ENCODE measurements around the gene MACROD1. TPM values are rescaled to one million over a fixed set of nuclear protein-coding genes. Genes with fewer than 3 reads are reported as not detected.

The MACROD1 gene
- total and polyA plus RNA-seq, 12 donors: 77.6 to 497 (median 115) TPM

DNA sequence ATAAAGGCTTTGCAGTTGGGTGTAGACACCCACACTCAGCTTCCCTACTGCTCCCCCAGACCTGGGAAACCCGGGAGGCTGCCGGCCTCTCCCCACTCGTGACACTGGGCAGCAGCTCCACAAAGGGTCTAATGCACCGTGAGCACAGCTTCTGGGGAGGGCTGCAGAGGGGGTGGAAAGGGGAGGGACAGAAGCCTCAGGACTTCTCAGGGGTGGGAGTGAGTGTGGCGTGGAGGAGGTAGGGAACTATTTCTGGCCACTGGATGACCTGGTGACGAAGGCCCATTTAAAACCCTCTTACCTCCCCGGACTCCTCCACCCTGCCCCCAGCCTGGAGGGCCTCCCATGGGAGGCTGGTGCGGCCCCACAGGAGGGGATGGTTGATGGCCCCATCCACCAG, 56.6 kb downstream of the MACROD1 start:
- H3K27ac ChIP-seq: no peak overlapping the region
- H3K4me1 ChIP-seq: peaks cover 0 to 6% (median 0%) of the 10 kb centered on the region in 9 donors
- no peaks in the 10 kb centered on the region for H3K9me3 ChIP-seq
- no peak overlapping the region for H3K4me3 ChIP-seq
- DNase-seq (no peak), ATAC-seq (peak in 1 of 8 donors; percentile 28)
- H3K36me3 ChIP-seq: no peaks in the 10 kb centered on the region
- TF ChIP-seq, protein P1, sequence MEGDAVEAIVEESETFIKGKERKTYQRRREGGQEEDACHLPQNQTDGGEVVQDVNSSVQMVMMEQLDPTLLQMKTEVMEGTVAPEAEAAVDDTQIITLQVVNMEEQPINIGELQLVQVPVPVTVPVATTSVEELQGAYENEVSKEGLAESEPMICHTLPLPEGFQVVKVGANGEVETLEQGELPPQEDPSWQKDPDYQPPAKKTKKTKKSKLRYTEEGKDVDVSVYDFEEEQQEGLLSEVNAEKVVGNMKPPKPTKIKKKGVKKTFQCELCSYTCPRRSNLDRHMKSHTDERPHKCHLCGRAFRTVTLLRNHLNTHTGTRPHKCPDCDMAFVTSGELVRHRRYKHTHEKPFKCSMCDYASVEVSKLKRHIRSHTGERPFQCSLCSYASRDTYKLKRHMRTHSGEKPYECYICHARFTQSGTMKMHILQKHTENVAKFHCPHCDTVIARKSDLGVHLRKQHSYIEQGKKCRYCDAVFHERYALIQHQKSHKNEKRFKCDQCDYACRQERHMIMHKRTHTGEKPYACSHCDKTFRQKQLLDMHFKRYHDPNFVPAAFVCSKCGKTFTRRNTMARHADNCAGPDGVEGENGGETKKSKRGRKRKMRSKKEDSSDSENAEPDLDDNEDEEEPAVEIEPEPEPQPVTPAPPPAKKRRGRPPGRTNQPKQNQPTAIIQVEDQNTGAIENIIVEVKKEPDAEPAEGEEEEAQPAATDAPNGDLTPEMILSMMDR (IDR thresholded peaks at IDR 0.05): no peak
- H3K27me3 ChIP-seq: no peaks in the 10 kb centered on the region
- WGBS, 2 donors: 84 to 88% methylated on average over 8 of the region's 8 CpGs
- intact Hi-C loops (cut with DNase I): no loop called here

DNA sequence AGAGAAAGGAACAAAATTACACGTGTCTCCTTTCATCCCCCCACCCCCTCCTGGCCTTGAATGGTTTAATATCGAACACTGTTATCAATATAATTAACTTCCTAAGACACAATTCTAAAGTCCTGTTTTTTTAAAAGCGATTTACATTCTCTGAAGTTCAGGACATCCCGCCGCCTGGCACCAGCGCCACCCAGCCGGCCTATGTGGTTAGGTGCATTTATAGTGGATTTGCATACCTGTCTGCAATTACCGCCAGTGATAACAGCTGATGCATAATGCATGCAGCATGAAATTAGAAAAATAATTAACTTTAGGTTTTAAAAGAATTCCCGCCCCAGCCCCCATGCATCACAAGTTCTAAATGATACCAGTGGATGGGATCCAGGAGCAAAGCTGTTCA, 58.6 kb downstream of the MACROD1 start:
- WGBS, 2 donors: 82 to 87% methylated on average over 9 of the region's 9 CpGs
- peaks cover 0 to 6% (median 0%) of the 10 kb centered on the region in 9 donors for H3K4me1 ChIP-seq
- H3K27ac ChIP-seq: no peak overlapping the region
- ATAC-seq (no peak), DNase-seq (no peak)
- intact Hi-C loops (cut with DNase I): no loop called here
- H3K36me3 ChIP-seq: no peaks in the 10 kb centered on the region
- H3K9me3 ChIP-seq: no peaks in the 10 kb centered on the region
- TF ChIP-seq, protein P1 (IDR thresholded peaks at IDR 0.05): no peak
- H3K4me3 ChIP-seq: no peak overlapping the region
- no peaks in the 10 kb centered on the region for H3K27me3 ChIP-seq

DNA sequence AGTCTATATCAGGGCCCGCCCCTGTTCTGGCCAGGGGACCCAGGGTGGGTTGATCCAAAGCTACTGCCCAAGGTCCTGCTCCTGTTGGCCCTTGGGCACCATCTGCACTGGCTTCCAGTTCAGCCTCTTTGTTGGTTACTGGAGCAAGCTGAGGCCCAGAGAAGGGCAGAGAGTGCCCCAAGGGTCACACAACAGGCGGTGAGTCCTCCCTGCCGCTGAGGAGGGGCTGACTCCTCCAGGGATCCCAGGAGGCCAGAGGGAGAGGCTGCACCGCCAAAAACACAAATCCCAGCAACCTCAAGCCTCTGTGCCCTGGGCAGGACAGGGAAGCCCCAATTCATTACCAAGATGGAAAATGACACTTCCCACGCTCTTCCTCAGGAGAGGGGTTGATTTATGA, 61.3 kb downstream of the MACROD1 start:
- Histone ChIP-seq H3K4me3 (no peak overlapping the region), H3K27me3 (no peaks in the 10 kb centered on the region), H3K27ac (no peak overlapping the region), H3K9me3 (no peaks in the 10 kb centered on the region), H3K36me3 (no peaks in the 10 kb centered on the region), H3K4me1 (no peaks in the 10 kb centered on the region)
- WGBS, 2 donors: 90 to 97% methylated on average over 5 of the region's 5 CpGs
- DNase-seq (no peak), ATAC-seq (peak in 1 of 8 donors; percentile 20)
- TF ChIP-seq, protein P1 (IDR thresholded peaks at IDR 0.05): no peak
- intact Hi-C loops (cut with DNase I): no loop called here

DNA sequence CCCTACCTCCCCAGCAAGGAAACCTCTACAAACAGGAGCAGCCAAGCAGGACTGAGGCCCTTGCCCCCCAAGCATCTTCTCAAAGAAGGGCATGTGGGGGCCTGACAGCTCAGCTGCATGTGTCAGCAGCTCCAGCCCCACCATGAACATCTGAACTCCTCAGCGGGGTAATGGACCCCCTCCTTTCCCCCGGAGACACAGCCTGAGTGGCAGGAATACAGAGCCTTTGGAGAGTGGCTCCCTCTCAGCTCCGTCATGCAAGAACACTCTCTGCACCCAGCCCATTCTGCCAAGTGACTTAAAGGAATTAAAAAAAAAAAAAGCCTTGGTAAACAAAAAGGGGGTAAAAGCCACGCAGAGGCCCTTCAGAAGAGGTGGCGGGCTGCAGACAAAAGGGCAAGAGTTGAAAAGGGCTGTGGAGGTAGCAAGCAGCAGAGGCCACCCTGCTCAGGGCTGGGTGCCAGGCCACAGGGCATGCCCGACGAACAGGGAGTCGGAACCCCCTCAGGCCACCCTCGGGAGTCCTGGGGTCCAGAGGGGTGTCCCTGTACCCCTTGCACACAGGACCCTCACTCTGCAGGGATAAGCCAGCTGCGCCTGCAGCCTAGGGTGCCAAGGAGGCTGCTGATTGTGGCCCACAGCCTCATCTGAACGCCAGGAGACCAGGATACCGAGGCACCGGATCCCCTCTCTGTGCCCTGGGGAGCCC, 62.5 kb downstream of the MACROD1 start:
- H3K27ac ChIP-seq: no peak overlapping the region

More for the DNA sequence above, 62.5 kb downstream of the MACROD1 start:
- Histone ChIP-seq H3K9me3 (no peaks in the 10 kb centered on the region), H3K4me3 (no peak overlapping the region), H3K4me1 (no peaks in the 10 kb centered on the region), H3K27me3 (no peaks in the 10 kb centered on the region), H3K36me3 (no peaks in the 10 kb centered on the region)
- TF ChIP-seq, protein P1 (IDR thresholded peaks at IDR 0.05): no peak
- intact Hi-C loops (cut with DNase I): no loop called here
- WGBS, 2 donors: 87 to 93% methylated on average over 13 of the region's 13 CpGs
- ATAC-seq (peak in 1 of 8 donors; percentile 19), DNase-seq (no peak)
